GM19193 (cell line): ENCODE results near the gene SLK.

Experiments
- POLR2A ChIP-seq: IDR thresholded peaks from 4 replicates; pipeline ENCODE4 v1.6.1; 2011; ENCODE audit not compliant: insufficient read depth, insufficient read length; ENCODE audit errors: extremely low read depth

Gene SLK

GRCh38 chr10:104033401-104033930 is 66.5 kb downstream of the SLK start:
- TF ChIP-seq POLR2A, result no peak

GRCh38 chr10:104033966-104034365 is 67.0 kb downstream of the SLK start:
- TF ChIP-seq POLR2A, result no peak

GRCh38 chr10:104034401-104035193 is 67.7 kb downstream of the SLK start:
- no peak for TF ChIP-seq POLR2A

GRCh38 chr10:104035194-104036068 is 68.5 kb downstream of the SLK start:
- TF ChIP-seq POLR2A, result no peak

GRCh38 chr10:104036069-104036384 is 69.1 kb downstream of the SLK start:
- TF ChIP-seq POLR2A, result no peak

GRCh38 chr10:104036518-104037260 is 69.7 kb downstream of the SLK start:
- no peak for TF ChIP-seq POLR2A

- TF ChIP-seq POLR2A, result no peak
Observed at GRCh38 chr10:104037261-104037951, 70.5 kb downstream of the SLK start.

- TF ChIP-seq POLR2A, result no peak
Observed at GRCh38 chr10:104038537-104038936, 71.6 kb downstream of the SLK start.

- no peak for TF ChIP-seq POLR2A
Observed at GRCh38 chr10:104038958-104039752, 72.2 kb downstream of the SLK start.

- no peak for TF ChIP-seq POLR2A
Observed at GRCh38 chr10:104040382-104040781, 73.4 kb downstream of the SLK start.

- TF ChIP-seq POLR2A, result no peak
Observed at GRCh38 chr10:104040862-104041789, 74.2 kb downstream of the SLK start.

- TF ChIP-seq POLR2A, result no peak
Observed at GRCh38 chr10:104041891-104042535, 75.1 kb downstream of the SLK start.
